Prostate gland (tissue), 2 donors: ENCODE data around the gene SLC6A3. TPM values are rescaled to one million over a fixed set of nuclear protein-coding genes. Genes with fewer than 3 reads are reported as not detected.

Experiments used
- DNase-seq: peaks from one replicate; pipeline ENCODE4 v3.0.0-alpha.2; 2019; ENCODE audit warnings: low spot score
- H3K27ac ChIP-seq, 2 donors: fragments of 200-600 bp; sonication (generic); 2 replicates each; pipeline ENCODE4 v1.5.1; 2017 to 2019
- H3K27me3 ChIP-seq: fragments of 200-600 bp; sonication (generic); replicated peaks from 2 replicates; pipeline ENCODE4 v1.5.1; 2019; ENCODE audit not compliant: insufficient read depth
- H3K36me3 ChIP-seq, 2 donors: fragments of 200-600 bp; sonication (generic); 1 replicate in 1 of 2; 2 replicates in 1 of 2; pipeline versions ENCODE4 v1.5.1 to v1.8.1; 2017 to 2019
- H3K4me1 ChIP-seq: fragments of 200-600 bp; sonication (generic); replicated peaks from 2 replicates; pipeline ENCODE4 v1.5.1; 2019
- H3K4me3 ChIP-seq, 2 donors: fragments of 200-600 bp; sonication (generic); 2 replicates each; pipeline ENCODE4 v1.5.1; 2017 to 2019
- H3K9me3 ChIP-seq: fragments of 200-600 bp; sonication (generic); 2 replicates; pipeline ENCODE4 v1.5.1; 2017
- CTCF ChIP-seq, 4 experiments: fragments of 200-600 bp in 2 of 4; fragments of 450-650 bp in 2 of 4; sonication (generic) in 2 of 4; IDR thresholded peaks; 1 replicate in 3 of 4; 2 replicates in 1 of 4; pipeline ENCODE4 v1.5.1; 2016 to 2019; ENCODE audit warnings: antibody characterized with exemption in 4 of 4, mild to moderate bottlenecking in 2 of 4, moderate library complexity in 2 of 4
- POLR2A ChIP-seq: fragments of 450-650 bp; IDR thresholded peaks from one replicate; pipeline ENCODE4 v1.6.1; 2016; ENCODE audit warnings: antibody characterized with exemption, mild to moderate bottlenecking
- POLR2AphosphoS5 ChIP-seq: sonication (generic); formaldehyde crosslinking; IDR thresholded peaks from one replicate; pipeline ENCODE4 v1.6.1; 2017; ENCODE audit warnings: antibody characterized with exemption
- WGBS: methylation state at CpG from one replicate; pipeline ENCODE4 v1.1.5; 2018; 5-methylcytosine and 5-hydroxymethylcytosine counted together
- intact Hi-C: fragments of 100-400 bp; cut with DNase I; formaldehyde crosslinking; loops from one replicate; pipeline ENCODE4 v1.14.2; 2022
- total RNA-seq, 2 donors: library from RNA; depleted of rRNA; stranded (reverse); fragments of >200 nt; gene quantifications; one replicate each; pipeline ENCODE4 v1.1.0, GENCODE V29; 2016

The SLC6A3 gene
- total RNA-seq, 2 donors from 2014 or later: 4.6 TPM; not detected in 1

DNA sequence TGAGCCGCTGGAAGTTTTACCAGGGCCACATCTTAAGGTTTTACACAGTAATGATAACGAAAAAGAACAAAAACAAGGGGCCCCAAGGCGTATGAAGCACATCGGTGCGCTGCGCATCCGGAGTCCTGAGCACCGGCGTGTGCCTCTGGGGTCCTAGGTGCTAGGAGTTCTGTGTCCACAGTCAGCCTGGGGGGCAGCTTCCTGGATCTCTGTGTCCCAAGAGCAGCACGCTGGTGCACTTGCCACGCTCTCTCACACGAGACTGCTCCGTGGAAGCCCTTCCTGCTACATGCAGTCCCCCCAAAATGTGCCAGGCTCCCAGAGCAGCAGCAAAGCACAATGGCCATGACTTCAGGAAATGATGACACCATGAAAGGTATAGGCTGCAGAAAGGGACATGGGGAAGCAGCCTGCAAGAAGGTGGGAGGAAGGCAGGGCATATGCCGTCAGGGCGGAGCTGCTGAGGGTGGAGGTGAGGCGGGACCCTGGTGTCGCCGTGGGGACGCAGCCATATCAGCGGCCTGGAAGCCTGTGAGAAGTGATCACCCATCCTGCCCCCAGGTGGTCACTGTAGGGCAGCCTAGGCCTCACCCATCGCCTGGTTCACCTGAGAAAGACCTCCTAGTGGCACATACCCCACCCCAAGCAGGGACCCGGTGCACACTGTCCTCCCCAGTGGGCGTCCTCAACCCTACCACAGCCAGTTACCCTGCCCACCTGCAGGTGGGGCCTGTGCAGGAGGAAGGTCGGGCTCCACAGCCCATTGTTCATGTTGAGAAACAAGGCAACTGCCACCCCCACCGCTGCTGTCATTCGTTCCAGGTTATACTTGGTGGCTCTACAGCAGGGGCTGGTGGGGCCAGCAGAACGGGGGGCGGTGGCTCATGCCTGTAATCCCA lies 23.6 kb upstream of the SLC6A3 start:
- H3K27ac ChIP-seq: no peak overlapping the region
- H3K27me3 ChIP-seq: no peaks in the 10 kb centered on the region
- H3K36me3 ChIP-seq: no peaks in the 10 kb centered on the region
- 92% methylated on average over 28 of the region's 28 CpGs for WGBS
- H3K9me3 ChIP-seq: no peaks in the 10 kb centered on the region
- no peak for DNase-seq
- H3K4me1 ChIP-seq: no peaks in the 10 kb centered on the region
- no peak overlapping the region for H3K4me3 ChIP-seq
- TF ChIP-seq CTCF (IDR thresholded peaks at IDR 0.05) (no peak), POLR2A (no peak), POLR2AphosphoS5 (no peak)
- intact Hi-C loops: no loop called here

- intact Hi-C loops: no loop called here
- Histone ChIP-seq H3K9me3 (no peaks in the 10 kb centered on the region), H3K27me3 (no peaks in the 10 kb centered on the region), H3K27ac (no peak overlapping the region), H3K4me1 (no peaks in the 10 kb centered on the region), H3K36me3 (peaks cover 0 to 2% of the 10 kb centered on the region in 2 donors), H3K4me3 (no peak overlapping the region)
- TF ChIP-seq POLR2A: no peak
- peak in 3 of 4 experiments; percentile 28 to 52 (median 38) for TF ChIP-seq CTCF (IDR thresholded peaks at IDR 0.05)
- no peak for DNase-seq
- WGBS: 68% methylated on average over 15 of the region's 15 CpGs
Observed at GRCh38 chr5:1468247-1468612, 23.0 kb upstream of the SLC6A3 start.

DNA sequence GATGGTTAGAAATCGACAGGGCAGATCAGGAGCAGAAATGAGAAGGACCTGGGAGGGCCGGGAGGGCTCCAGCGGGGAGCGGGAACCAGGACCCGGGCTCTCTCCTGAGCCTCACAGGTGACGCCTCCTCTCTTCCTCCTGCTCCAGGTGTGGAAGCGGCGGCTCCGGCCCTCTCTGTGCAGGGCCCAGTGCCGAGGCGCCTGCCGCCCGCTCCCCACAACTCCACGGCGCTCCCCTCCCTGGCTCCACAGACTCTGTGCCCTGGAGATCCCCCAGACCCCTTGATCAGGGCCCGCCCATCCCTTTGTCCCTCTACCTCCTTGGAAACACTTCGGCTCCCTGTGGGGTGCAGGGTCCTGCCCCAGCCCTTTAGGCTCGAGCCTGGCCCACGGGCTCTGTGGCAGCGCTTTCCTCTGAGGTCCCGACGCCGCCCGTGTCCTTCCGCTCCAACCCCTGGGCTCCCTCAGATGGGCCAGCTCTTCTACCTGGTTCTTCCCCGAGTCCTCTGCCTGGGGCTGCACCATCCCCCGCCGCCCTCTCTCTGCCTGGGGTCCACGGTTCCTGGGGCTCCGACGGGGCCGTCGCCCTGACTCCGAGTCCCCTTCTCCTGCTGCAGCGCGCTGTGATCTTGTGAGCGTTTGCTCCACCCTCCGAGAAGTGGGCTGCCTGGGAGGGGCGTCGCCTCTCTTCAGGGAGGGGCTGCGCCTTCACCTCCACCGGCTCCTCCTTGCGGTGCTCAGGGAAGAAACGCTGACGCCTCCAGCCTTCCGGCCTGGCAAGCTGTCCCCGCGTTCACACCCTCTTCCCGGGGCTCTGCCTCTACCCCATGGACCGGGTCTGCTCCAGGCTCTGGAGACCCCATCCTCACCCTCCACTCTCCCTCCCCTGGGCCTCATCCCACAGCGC lies 22.4 kb upstream of the SLC6A3 start:
- no peak overlapping the region for H3K4me3 ChIP-seq
- TF ChIP-seq CTCF (IDR thresholded peaks at IDR 0.05): no peak
- TF ChIP-seq POLR2A: no peak
- TF ChIP-seq POLR2AphosphoS5: no peak
- DNase-seq: no peak
- H3K36me3 ChIP-seq: peaks cover 0 to 6% of the 10 kb centered on the region in 2 donors
- intact Hi-C loops: no loop called here
- no peaks in the 10 kb centered on the region for H3K9me3 ChIP-seq
- no peak overlapping the region for H3K27ac ChIP-seq
- no peaks in the 10 kb centered on the region for H3K27me3 ChIP-seq
- 93% methylated on average over 51 of the region's 51 CpGs for WGBS
- H3K4me1 ChIP-seq: no peaks in the 10 kb centered on the region

- WGBS: 97% methylated on average over 36 of the region's 37 CpGs
Observed at GRCh38 chr5:1466631-1467265, 21.5 kb upstream of the SLC6A3 start.

More at GRCh38 chr5:1466631-1467265, 21.5 kb upstream of the SLC6A3 start:
- H3K36me3 ChIP-seq: peaks cover 0 to 6% of the 10 kb centered on the region in 2 donors
- DNase-seq: no peak
- H3K9me3 ChIP-seq: no peaks in the 10 kb centered on the region
- TF ChIP-seq POLR2AphosphoS5: no peak
- no peak for TF ChIP-seq CTCF (IDR thresholded peaks at IDR 0.05)
- no peak for TF ChIP-seq POLR2A
- intact Hi-C loops: no loop called here
- no peaks in the 10 kb centered on the region for H3K4me1 ChIP-seq
- H3K4me3 ChIP-seq: no peak overlapping the region
- H3K27me3 ChIP-seq: no peaks in the 10 kb centered on the region
- no peak overlapping the region for H3K27ac ChIP-seq
